OCI-LY1 (cell line): ENCODE measurements around the gene CPNE5.

Experiments
- H2AFZ ChIP-seq: fragments of 200-600 bp; sonication (generic), shearing (Covaris generic); 2 replicates; pipeline ENCODE4 v1.6.0; 2014; ENCODE audit warnings: antibody characterized with exemption, mild to moderate bottlenecking, low read length
- H3F3A ChIP-seq: fragments of 200-600 bp; sonication (generic), shearing (Covaris generic); 2 replicates; pipeline ENCODE4 v1.6.0; 2014; ENCODE audit warnings: mild to moderate bottlenecking, antibody characterized with exemption, low read length, moderate library complexity; ENCODE audit not compliant: insufficient read depth
- H3K27ac ChIP-seq: fragments of 200-600 bp; sonication (generic); 2 replicates; pipeline ENCODE4 v1.5.1; 2014; ENCODE audit warnings: low read length, mixed run types, mild to moderate bottlenecking, low read depth; ENCODE audit not compliant: poor library complexity, severe bottlenecking
- H3K27me3 ChIP-seq: fragments of 200-600 bp; sonication (generic); 2 replicates; pipeline ENCODE4 v1.6.0; 2014; ENCODE audit warnings: antibody characterized with exemption, mild to moderate bottlenecking, low read length, moderate library complexity; ENCODE audit not compliant: insufficient read depth
- H3K36me3 ChIP-seq: fragments of 200-600 bp; sonication (generic); 2 replicates; pipeline ENCODE4 v1.6.1; 2014; ENCODE audit warnings: mild to moderate bottlenecking, antibody characterized with exemption, low read length, moderate library complexity, mixed read lengths; ENCODE audit not compliant: insufficient read depth
- H3K4me1 ChIP-seq: fragments of 200-600 bp; sonication (generic); 2 replicates; pipeline ENCODE4 v1.5.1; 2014; ENCODE audit warnings: mild to moderate bottlenecking, low read length, moderate library complexity; ENCODE audit not compliant: insufficient read depth, severe bottlenecking
- H3K4me2 ChIP-seq: fragments of 200-600 bp; sonication (generic), shearing (Covaris generic); 2 replicates; pipeline ENCODE4 v1.6.1; 2014; ENCODE audit warnings: low read length
- H3K4me3 ChIP-seq: fragments of 200-600 bp; sonication (generic); 2 replicates; pipeline ENCODE4 v1.5.1; 2014; ENCODE audit warnings: low read length, low read depth, mild to moderate bottlenecking, mixed read lengths; ENCODE audit not compliant: poor library complexity, severe bottlenecking
- H3K79me2 ChIP-seq: fragments of 200-600 bp; shearing (Covaris generic); 2 replicates; pipeline ENCODE4 v1.6.1; 2016; ENCODE audit warnings: mixed run types, low read length, mixed read lengths; ENCODE audit not compliant: insufficient read depth
- H3K9ac ChIP-seq: fragments of 200-600 bp; sonication (generic), shearing (Covaris generic); 2 replicates; pipeline ENCODE4 v1.6.1; 2014; ENCODE audit warnings: mild to moderate bottlenecking, low read length, mixed read lengths
- H3K9me2 ChIP-seq: fragments of 200-600 bp; sonication (generic), shearing (Covaris generic); 2 replicates; pipeline ENCODE4 v1.6.1; 2014; ENCODE audit warnings: low read depth, mild to moderate bottlenecking, low read length, mixed read lengths
- H3K9me3 ChIP-seq: fragments of 200-600 bp; shearing (Covaris generic); 2 replicates; pipeline ENCODE4 v1.6.1; 2014; ENCODE audit warnings: low read length, mixed read lengths
- H4K20me1 ChIP-seq: fragments of 200-600 bp; sonication (generic), shearing (Covaris generic); 2 replicates; pipeline ENCODE4 v1.6.0; 2016; ENCODE audit warnings: mild to moderate bottlenecking, low read length; ENCODE audit not compliant: insufficient read depth
- EZH2 ChIP-seq: fragments of 200-600 bp; sonication (generic), shearing (Covaris generic); IDR thresholded peaks from 2 replicates; pipeline ENCODE4 v1.8.0; 2017; ENCODE audit warnings: borderline replicate concordance, mixed run types, mild to moderate bottlenecking, antibody characterized with exemption, low read length, moderate library complexity, mixed read lengths
- TF ChIP-seq, protein P1 (sequence below): fragments of 200-600 bp; sonication (generic), shearing (Covaris generic); IDR thresholded peaks from 2 replicates; pipeline ENCODE4 v1.5.1; 2017; ENCODE audit warnings: mild to moderate bottlenecking, antibody characterized with exemption, low read length, moderate library complexity, mixed read lengths

CPNE5 gene

DNA sequence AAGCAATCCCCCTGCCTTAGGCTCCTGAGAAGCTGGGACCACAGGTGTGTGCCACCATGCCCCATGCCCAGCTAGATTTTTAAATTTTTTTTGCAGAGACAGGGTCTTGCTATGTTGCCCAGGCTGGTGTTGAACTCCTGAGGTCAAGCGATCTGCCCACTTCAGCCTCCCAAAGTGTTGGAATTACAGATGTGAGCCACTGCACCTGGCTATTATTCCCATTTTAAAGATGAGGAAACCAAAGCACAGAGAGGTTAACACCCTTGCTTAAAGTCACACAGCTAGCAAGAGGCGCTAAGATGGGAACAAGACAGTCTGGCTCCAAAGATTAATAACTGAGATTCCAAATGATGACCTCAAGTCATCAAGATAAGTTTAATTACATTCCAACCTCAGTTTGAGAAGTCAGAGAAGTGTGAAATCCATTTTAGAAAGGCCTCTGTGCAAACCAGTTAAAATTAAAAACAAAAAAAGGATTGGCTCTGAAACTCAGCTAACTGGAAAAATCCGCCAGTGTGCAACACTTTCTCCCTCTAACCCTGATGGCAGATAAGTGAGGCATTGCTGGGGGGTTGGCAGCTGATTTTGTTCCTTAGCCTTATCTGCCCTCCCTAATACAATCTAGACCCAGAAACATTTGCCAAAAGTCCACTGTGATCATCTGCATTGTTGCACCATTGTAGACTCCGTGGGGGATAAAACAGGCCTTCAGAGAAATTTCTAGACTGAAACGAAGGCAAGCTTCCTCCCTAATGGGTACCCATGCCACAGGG, 55.5 kb downstream of the CPNE5 start:
- H2AFZ ChIP-seq, result no peak overlapping the region
- H3K4me3 ChIP-seq, result no peak overlapping the region
- no peak overlapping the region for H3K27ac ChIP-seq
- no peaks in the 10 kb centered on the region for H3K9me3 ChIP-seq
- H3K4me2 ChIP-seq, result no peak overlapping the region
- H3F3A ChIP-seq, result no peaks in the 10 kb centered on the region
- H3K27me3 ChIP-seq, result no peaks in the 10 kb centered on the region; the same call in 1 of the 2 replicates
- H3K4me1 ChIP-seq, result peaks cover 38% of the 10 kb centered on the region
- H3K9ac ChIP-seq, result no peak overlapping the region
- no peaks in the 10 kb centered on the region for H3K79me2 ChIP-seq
- no peaks in the 10 kb centered on the region for H4K20me1 ChIP-seq
- TF ChIP-seq EZH2, result no peak
- TF ChIP-seq, protein P1, sequence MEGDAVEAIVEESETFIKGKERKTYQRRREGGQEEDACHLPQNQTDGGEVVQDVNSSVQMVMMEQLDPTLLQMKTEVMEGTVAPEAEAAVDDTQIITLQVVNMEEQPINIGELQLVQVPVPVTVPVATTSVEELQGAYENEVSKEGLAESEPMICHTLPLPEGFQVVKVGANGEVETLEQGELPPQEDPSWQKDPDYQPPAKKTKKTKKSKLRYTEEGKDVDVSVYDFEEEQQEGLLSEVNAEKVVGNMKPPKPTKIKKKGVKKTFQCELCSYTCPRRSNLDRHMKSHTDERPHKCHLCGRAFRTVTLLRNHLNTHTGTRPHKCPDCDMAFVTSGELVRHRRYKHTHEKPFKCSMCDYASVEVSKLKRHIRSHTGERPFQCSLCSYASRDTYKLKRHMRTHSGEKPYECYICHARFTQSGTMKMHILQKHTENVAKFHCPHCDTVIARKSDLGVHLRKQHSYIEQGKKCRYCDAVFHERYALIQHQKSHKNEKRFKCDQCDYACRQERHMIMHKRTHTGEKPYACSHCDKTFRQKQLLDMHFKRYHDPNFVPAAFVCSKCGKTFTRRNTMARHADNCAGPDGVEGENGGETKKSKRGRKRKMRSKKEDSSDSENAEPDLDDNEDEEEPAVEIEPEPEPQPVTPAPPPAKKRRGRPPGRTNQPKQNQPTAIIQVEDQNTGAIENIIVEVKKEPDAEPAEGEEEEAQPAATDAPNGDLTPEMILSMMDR, result no peak
- H3K36me3 ChIP-seq, result no peaks in the 10 kb centered on the region
- H3K9me2 ChIP-seq, result no peaks in the 10 kb centered on the region

DNA sequence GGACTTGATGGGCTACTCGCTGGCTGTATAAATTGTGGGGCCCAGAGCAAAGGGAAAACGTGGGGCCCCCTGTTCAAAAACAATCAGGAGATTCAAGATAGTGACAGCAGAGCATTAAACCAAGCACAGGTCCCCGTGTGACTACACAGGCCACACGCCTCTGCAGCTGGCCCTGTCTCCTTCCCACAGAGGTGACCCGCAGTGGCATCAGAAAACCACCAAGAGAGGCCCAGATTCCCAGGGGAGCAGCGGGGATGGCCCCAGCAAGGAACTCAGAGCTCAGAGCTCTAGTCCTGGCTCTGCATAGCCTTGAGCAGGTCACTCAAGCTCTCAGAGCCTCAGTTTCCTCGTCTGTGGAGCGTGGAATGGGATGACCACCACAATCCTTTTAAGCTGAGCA, 57.6 kb downstream of the CPNE5 start:
- H3F3A ChIP-seq, result no peaks in the 10 kb centered on the region
- no peaks in the 10 kb centered on the region for H3K79me2 ChIP-seq
- H3K9ac ChIP-seq, result peak overlapping the region; percentile 18; the same call in 1 of the 2 replicates
- no peak overlapping the region for H3K4me3 ChIP-seq
- peaks cover 38% of the 10 kb centered on the region for H3K4me1 ChIP-seq
- no peak overlapping the region for H2AFZ ChIP-seq
- TF ChIP-seq EZH2, result no peak
- TF ChIP-seq, protein P1, result no peak
- no peaks in the 10 kb centered on the region for H3K36me3 ChIP-seq
- no peaks in the 10 kb centered on the region for H3K9me3 ChIP-seq
- H3K27ac ChIP-seq, result peak overlapping the region; percentile 69
- peak overlapping the region; percentile 44; the same call in 1 of the 2 replicates for H3K4me2 ChIP-seq
- no peaks in the 10 kb centered on the region for H3K9me2 ChIP-seq
- H4K20me1 ChIP-seq, result no peaks in the 10 kb centered on the region
- H3K27me3 ChIP-seq, result no peaks in the 10 kb centered on the region

DNA sequence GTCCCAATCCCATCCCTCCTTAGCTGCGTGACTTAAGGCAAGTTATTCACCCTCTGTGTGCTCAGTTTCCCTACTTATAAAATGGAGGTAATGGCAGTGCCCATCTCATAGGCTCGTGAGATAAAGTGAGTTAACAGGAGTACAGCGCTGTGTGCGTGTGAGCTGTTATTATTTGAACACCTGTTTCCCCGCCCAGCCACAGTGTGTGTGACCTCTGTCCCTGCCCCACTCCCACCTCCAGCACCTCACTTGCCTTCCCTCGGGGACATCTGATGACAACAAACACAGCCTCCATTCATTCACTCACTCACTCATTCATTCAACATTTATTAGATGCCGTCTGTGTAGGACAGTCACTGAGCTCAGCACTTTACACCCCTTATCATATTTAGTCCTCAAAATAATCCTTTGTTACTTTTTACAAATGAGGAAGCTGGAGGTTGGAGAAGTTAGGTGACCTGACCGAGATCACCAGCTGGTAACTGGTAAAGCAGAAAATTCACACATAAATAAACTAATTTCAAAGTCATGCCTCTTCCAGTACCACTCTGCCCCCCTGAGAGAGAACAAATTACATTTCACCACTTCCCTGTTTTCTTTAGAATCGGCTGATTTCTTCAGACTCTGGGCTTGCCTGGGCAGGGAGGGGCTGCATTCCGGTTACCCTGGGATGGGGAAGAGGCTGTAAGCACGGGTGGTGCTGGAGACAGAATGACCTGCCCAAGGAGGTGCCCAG, 58.6 kb downstream of the CPNE5 start:
- Histone ChIP-seq H3K27ac (peak overlapping the region; percentile 69), H3K4me3 (no peak overlapping the region), H3K79me2 (no peaks in the 10 kb centered on the region), H3K4me1 (peaks cover 38% of the 10 kb centered on the region), H3K4me2 (peak overlapping the region; percentile 44; the same call in 1 of the 2 replicates), H3K27me3 (no peaks in the 10 kb centered on the region), H3K36me3 (no peaks in the 10 kb centered on the region), H2AFZ (no peak overlapping the region), H4K20me1 (no peaks in the 10 kb centered on the region), H3F3A (no peaks in the 10 kb centered on the region), H3K9me3 (no peaks in the 10 kb centered on the region), H3K9ac (peak overlapping the region; percentile 18; the same call in 1 of the 2 replicates), H3K9me2 (no peaks in the 10 kb centered on the region)
- TF ChIP-seq, protein P1, result no peak
